Suprapubic skin (tissue), 3 donors: ENCODE data around the gene CBX2.

ENCODE experiments used
- EP300 ChIP-seq: sonication (generic); formaldehyde crosslinking; IDR thresholded peaks from one replicate; pipeline ENCODE4 v1.6.1; 2017; ENCODE audit warnings: antibody characterized with exemption
- POLR2A ChIP-seq, 2 donors: fragments of 450-650 bp; IDR thresholded peaks; one replicate each; pipeline ENCODE4 v1.6.1; 2017; ENCODE audit warnings: antibody characterized with exemption in 2 of 2, mild to moderate bottlenecking in 2 of 2, moderate library complexity in 2 of 2
- TF ChIP-seq, protein P1 (sequence below), 2 donors: fragments of 200-600 bp in 1 of 2; fragments of 450-650 bp in 1 of 2; sonication (generic) in 1 of 2; IDR thresholded peaks; one replicate each; pipeline ENCODE4 v1.5.1; 2016 to 2019; ENCODE audit warnings: antibody characterized with exemption in 2 of 2, mild to moderate bottlenecking in 1 of 2, moderate library complexity in 1 of 2

DNA sequence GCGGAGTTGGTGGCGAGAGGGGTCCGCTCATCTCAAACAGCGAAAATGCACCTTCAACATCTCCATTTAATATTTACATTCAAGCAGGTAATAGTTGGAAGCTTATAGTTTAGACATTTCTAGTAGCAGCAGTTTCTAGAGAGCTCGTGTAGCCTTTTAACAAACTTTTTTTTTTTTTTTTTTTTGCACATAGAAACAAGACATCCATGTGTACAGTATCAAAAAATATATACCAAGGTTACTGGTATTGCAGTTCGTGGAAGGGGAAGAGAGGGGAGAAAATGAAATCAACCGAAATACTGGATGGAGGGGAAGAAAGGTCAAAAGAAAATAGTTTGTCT lies 55.1 kb downstream of the CBX2 start:
- TF ChIP-seq POLR2A (IDR thresholded peaks at IDR 0.05) (no peak), EP300 (no peak)
- TF ChIP-seq, protein P1, sequence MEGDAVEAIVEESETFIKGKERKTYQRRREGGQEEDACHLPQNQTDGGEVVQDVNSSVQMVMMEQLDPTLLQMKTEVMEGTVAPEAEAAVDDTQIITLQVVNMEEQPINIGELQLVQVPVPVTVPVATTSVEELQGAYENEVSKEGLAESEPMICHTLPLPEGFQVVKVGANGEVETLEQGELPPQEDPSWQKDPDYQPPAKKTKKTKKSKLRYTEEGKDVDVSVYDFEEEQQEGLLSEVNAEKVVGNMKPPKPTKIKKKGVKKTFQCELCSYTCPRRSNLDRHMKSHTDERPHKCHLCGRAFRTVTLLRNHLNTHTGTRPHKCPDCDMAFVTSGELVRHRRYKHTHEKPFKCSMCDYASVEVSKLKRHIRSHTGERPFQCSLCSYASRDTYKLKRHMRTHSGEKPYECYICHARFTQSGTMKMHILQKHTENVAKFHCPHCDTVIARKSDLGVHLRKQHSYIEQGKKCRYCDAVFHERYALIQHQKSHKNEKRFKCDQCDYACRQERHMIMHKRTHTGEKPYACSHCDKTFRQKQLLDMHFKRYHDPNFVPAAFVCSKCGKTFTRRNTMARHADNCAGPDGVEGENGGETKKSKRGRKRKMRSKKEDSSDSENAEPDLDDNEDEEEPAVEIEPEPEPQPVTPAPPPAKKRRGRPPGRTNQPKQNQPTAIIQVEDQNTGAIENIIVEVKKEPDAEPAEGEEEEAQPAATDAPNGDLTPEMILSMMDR (IDR thresholded peaks at IDR 0.05), result no peak
